GM21619 (cell line): ENCODE data around the gene CCDC170.

ENCODE experiments used
- ATAC-seq: cut with Tn5 transposase; IDR thresholded peaks from one replicate; pipeline ENCODE4 v1.9.1; 2021; ENCODE audit not compliant: unreplicated experiment

The CCDC170 gene

GRCh38 chr6:151652325-151652724 is 158.5 kb downstream of the CCDC170 start:
- ATAC-seq: no peak

- ATAC-seq: no peak
Measured at GRCh38 chr6:151655099-151655498, 161.3 kb downstream of the CCDC170 start.

GRCh38 chr6:151656392-151656791 is 162.6 kb downstream of the CCDC170 start:
- ATAC-seq: no peak

GRCh38 chr6:151658091-151658490 is 164.3 kb downstream of the CCDC170 start:
- no peak for ATAC-seq

GRCh38 chr6:151659212-151659611 is 165.4 kb downstream of the CCDC170 start:
- no peak for ATAC-seq

GRCh38 chr6:151661509-151661908 is 167.7 kb downstream of the CCDC170 start:
- no peak for ATAC-seq

GRCh38 chr6:151661928-151662327 is 168.1 kb downstream of the CCDC170 start:
- ATAC-seq: no peak

- ATAC-seq: no peak
Measured at GRCh38 chr6:151663559-151663958, 169.7 kb downstream of the CCDC170 start.

GRCh38 chr6:151664390-151664789 is 170.6 kb downstream of the CCDC170 start:
- ATAC-seq: no peak

GRCh38 chr6:151665329-151665728 is 171.5 kb downstream of the CCDC170 start:
- ATAC-seq: no peak

- no peak for ATAC-seq
Measured at GRCh38 chr6:151666526-151666925, 172.7 kb downstream of the CCDC170 start.

- no peak for ATAC-seq
Measured at GRCh38 chr6:151669208-151669560, 175.4 kb downstream of the CCDC170 start.

GRCh38 chr6:151670116-151670515 is 176.3 kb downstream of the CCDC170 start:
- no peak for ATAC-seq
